Stimulated activated CD8-positive, alpha-beta memory T cell treated with anti-CD3 and anti-CD28 coated beads, Interleukin-15, amount 100 ng/mL, for 48 hours (primary cell): ENCODE data around the gene OPN3.

Experiments
- DNase-seq, 2 donors: peaks; one replicate each; pipeline ENCODE4 v3.0.0-alpha.2; 2020; ENCODE audit warnings: low read depth in 2 of 2

OPN3 gene

GRCh38 chr1:241617426-241617825, 22.7 kb downstream of the OPN3 start:
- no peak for DNase-seq

- no peak for DNase-seq
Measured at GRCh38 chr1:241615043-241615974, 24.9 kb downstream of the OPN3 start.

GRCh38 chr1:241614572-241614971, 25.6 kb downstream of the OPN3 start:
- DNase-seq, result no peak

GRCh38 chr1:241614144-241614543, 26.0 kb downstream of the OPN3 start:
- DNase-seq, result no peak

GRCh38 chr1:241612533-241613477, 27.4 kb downstream of the OPN3 start:
- DNase-seq, result no peak

- no peak for DNase-seq
Measured at GRCh38 chr1:241611736-241612135, 28.4 kb downstream of the OPN3 start.

- no peak for DNase-seq
Measured at GRCh38 chr1:241611063-241611462, 29.1 kb downstream of the OPN3 start.

- no peak for DNase-seq
Measured at GRCh38 chr1:241610056-241610815, 29.9 kb downstream of the OPN3 start.

- DNase-seq, result no peak
Measured at GRCh38 chr1:241608379-241609033, 31.7 kb downstream of the OPN3 start.

GRCh38 chr1:241607497-241607896, 32.7 kb downstream of the OPN3 start:
- DNase-seq, result no peak

- DNase-seq, result no peak
Measured at GRCh38 chr1:241606544-241606943, 33.6 kb downstream of the OPN3 start.

- no peak for DNase-seq
Measured at GRCh38 chr1:241605146-241605805, 34.9 kb downstream of the OPN3 start.

- DNase-seq, result no peak
Measured at GRCh38 chr1:241603731-241604245, 36.4 kb downstream of the OPN3 start.

GRCh38 chr1:241600496-241600901, 39.7 kb downstream of the OPN3 start:
- DNase-seq, result no peak

GRCh38 chr1:241598249-241598648, 41.9 kb downstream of the OPN3 start:
- no peak for DNase-seq

- no peak for DNase-seq
Measured at GRCh38 chr1:241596633-241597032, 43.5 kb downstream of the OPN3 start.

- no peak for DNase-seq
Measured at GRCh38 chr1:241593186-241593585, 47.0 kb downstream of the OPN3 start.

- no peak for DNase-seq
Measured at GRCh38 chr1:241592273-241592958, 47.8 kb downstream of the OPN3 start.

- no peak for DNase-seq
Measured at GRCh38 chr1:241591736-241592135, 48.4 kb downstream of the OPN3 start.

GRCh38 chr1:241591317-241591716, 48.9 kb downstream of the OPN3 start:
- no peak for DNase-seq
